HG02938 (cell line): Measurements from ENCODE around the gene OGFOD3.
"Not testable (repeated sequence)": the region's sequence is repeated elsewhere in the genome, so short reads cannot be mapped to it uniquely, and the experiment has no call there.

ENCODE experiments used
- ATAC-seq: cut with Tn5 transposase; IDR thresholded peaks from one replicate; pipeline ENCODE4 v1.9.1; 2021; ENCODE audit warnings: mild to moderate bottlenecking, moderate library complexity; ENCODE audit not compliant: unreplicated experiment

The OGFOD3 gene

GRCh38 chr17:82358465-82359350 lies 59.7 kb downstream of the OGFOD3 start, which contains the start of gene TEX19:
Gene TEX19, plus strand, starts transcription at chr17:82359247. Its CDS starts 2,904 bp downstream, at chr17:82362151.
- no peak for ATAC-seq

GRCh38 chr17:82357394-82357793 lies 61.0 kb downstream of the OGFOD3 start:
- no peak for ATAC-seq

- no peak for ATAC-seq
Measured at GRCh38 chr17:82356845-82357355, 61.5 kb downstream of the OGFOD3 start.

GRCh38 chr17:82355770-82356427 lies 62.5 kb downstream of the OGFOD3 start:
- no peak for ATAC-seq

- ATAC-seq: no peak
Measured at GRCh38 chr17:82354804-82355308, 63.5 kb downstream of the OGFOD3 start.

- ATAC-seq: no peak
Measured at GRCh38 chr17:82353484-82353883, 64.9 kb downstream of the OGFOD3 start.

GRCh38 chr17:82351713-82352488 lies 66.5 kb downstream of the OGFOD3 start:
- no peak for ATAC-seq

- no peak for ATAC-seq
Measured at GRCh38 chr17:82351254-82351712, 67.1 kb downstream of the OGFOD3 start.

GRCh38 chr17:82350182-82351030 lies 68.0 kb downstream of the OGFOD3 start:
- no peak for ATAC-seq

GRCh38 chr17:82349287-82349701 lies 69.1 kb downstream of the OGFOD3 start:
- no peak for ATAC-seq

GRCh38 chr17:82348866-82349265 lies 69.5 kb downstream of the OGFOD3 start:
- ATAC-seq: no peak

- ATAC-seq: no peak
Measured at GRCh38 chr17:82348434-82348833, 70.0 kb downstream of the OGFOD3 start.

- not testable (repeated sequence) for ATAC-seq
Measured at GRCh38 chr17:82347994-82348393, 70.4 kb downstream of the OGFOD3 start.

GRCh38 chr17:82346342-82347300 lies 71.8 kb downstream of the OGFOD3 start:
- ATAC-seq: no peak

GRCh38 chr17:82345151-82345976 lies 73.0 kb downstream of the OGFOD3 start:
- no peak for ATAC-seq

- no peak for ATAC-seq
Measured at GRCh38 chr17:82344175-82344907, 74.0 kb downstream of the OGFOD3 start.

- no peak for ATAC-seq
Measured at GRCh38 chr17:82343560-82343959, 74.8 kb downstream of the OGFOD3 start.
